ENCODE results near the gene NEB.

NEB gene

GRCh38 chr2:151720521-151720920 is 13.8 kb downstream of the NEB start:
- TF ChIP-seq CTCF (conservative IDR thresholded peaks at IDR 0.05; ENCODE audit: low read depth, low read length) = no peak

GRCh38 chr2:151718796-151719195 is 15.5 kb downstream of the NEB start:
- TF ChIP-seq CTCF (conservative IDR thresholded peaks at IDR 0.05; ENCODE audit: low read depth, low read length) = no peak
- no peak for DNase-seq (ENCODE audit: low read depth)
- H3K4me3 ChIP-seq (ENCODE audit: low read depth, low read length) = no peak overlapping the region

More at GRCh38 chr2:151720521-151720920, 13.8 kb downstream of the NEB start:
- no peak overlapping the region for H3K4me3 ChIP-seq (ENCODE audit: low read depth, low read length)
- DNase-seq (ENCODE audit: low read depth) = no peak

GRCh38 chr2:151718247-151718646 is 16.0 kb downstream of the NEB start:
- no peak for TF ChIP-seq CTCF (conservative IDR thresholded peaks at IDR 0.05; ENCODE audit: low read depth, low read length)
- DNase-seq (ENCODE audit: low read depth) = no peak
- H3K4me3 ChIP-seq (ENCODE audit: low read depth, low read length) = no peak overlapping the region

- DNase-seq (ENCODE audit: low read depth) = peak; percentile 11
- no peak overlapping the region for H3K4me3 ChIP-seq (ENCODE audit: low read depth, low read length)
- TF ChIP-seq CTCF (conservative IDR thresholded peaks at IDR 0.05; ENCODE audit: low read depth, low read length) = no peak
These were observed 17.6 kb downstream of the NEB start for GRCh38 chr2:151716721-151717120.

- DNase-seq (ENCODE audit: low read depth) = no peak
- TF ChIP-seq CTCF (conservative IDR thresholded peaks at IDR 0.05; ENCODE audit: low read depth, low read length) = no peak
- H3K4me3 ChIP-seq (ENCODE audit: low read depth, low read length) = no peak overlapping the region
These were observed 20.9 kb downstream of the NEB start for GRCh38 chr2:151713291-151713903.

- H3K4me3 ChIP-seq (ENCODE audit: low read depth, low read length) = no peak overlapping the region
- DNase-seq (ENCODE audit: low read depth) = no peak
- no peak for TF ChIP-seq CTCF (conservative IDR thresholded peaks at IDR 0.05; ENCODE audit: low read depth, low read length)
These were observed 23.3 kb downstream of the NEB start for GRCh38 chr2:151711025-151711424.

- no peak overlapping the region for H3K4me3 ChIP-seq (ENCODE audit: low read depth, low read length)
- DNase-seq (ENCODE audit: low read depth) = no peak
- TF ChIP-seq CTCF (conservative IDR thresholded peaks at IDR 0.05; ENCODE audit: low read depth, low read length) = no peak
These were observed 25.5 kb downstream of the NEB start for GRCh38 chr2:151708788-151709187.

All from choroid plexus epithelial cell (primary cell).